Stimulated activated CD4-positive, alpha-beta T cell treated with anti-CD3 and anti-CD28 coated beads, Interleukin-12 subunit alpha, Interleukin-12 subunit beta, amount 100 ng/mL, for 24 hours (primary cell): ENCODE measurements around the gene EFCAB5.
"Not testable (repeated sequence)": the region's sequence is repeated elsewhere in the genome, so short reads cannot be mapped to it uniquely, and the experiment has no call there.

Source experiments
- DNase-seq, 2 experiments: peaks; one replicate each; pipeline ENCODE4 v3.0.0-alpha.2; 2020; ENCODE audit warnings: low read depth in 2 of 2

EFCAB5 gene

DNA sequence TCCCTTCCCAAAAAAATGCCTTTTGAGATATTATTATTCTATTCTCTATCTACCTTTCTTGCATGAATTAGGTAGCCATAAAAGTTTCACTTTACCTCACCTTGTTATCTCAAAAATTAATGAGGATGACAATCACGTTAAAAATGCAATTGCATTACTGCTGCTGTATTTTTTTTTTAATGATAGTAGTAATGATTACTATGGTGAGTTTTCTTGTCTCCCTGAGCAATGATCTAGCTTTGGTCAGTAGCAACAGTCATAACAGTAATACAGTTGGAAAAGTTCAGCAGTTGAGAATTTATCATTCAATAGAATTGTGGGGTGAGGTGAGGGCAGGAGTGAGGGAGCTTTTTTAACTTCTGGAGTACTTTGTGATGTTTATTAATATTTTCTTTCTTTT is at the start of gene EFCAB5:
TSS of gene EFCAB5 (plus strand) at position 301 of the 400 bp plus-strand sequence. CDS start 163 bp downstream, outside the sequence.
- no peak for DNase-seq

DNA sequence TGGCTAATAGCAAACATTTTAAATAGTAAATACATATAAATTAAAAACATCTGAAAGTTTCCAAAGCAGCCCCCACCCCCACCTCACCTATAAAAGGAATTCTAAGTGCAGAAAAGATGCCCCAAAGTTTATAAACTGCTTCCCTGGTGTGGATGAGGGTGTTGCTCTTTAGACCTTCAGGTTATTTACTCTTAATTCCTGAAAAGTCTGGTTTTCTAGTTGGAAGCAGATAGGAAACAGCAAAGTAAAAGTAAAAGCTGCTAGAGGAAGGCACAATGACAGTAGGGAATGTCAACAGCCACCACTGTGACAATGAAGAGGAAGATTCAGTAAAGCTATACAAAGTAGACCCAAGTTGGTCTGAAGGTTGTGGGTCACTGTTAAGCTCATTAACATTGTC is 49.2 kb upstream of the EFCAB5 start:
- no peak for DNase-seq

DNA sequence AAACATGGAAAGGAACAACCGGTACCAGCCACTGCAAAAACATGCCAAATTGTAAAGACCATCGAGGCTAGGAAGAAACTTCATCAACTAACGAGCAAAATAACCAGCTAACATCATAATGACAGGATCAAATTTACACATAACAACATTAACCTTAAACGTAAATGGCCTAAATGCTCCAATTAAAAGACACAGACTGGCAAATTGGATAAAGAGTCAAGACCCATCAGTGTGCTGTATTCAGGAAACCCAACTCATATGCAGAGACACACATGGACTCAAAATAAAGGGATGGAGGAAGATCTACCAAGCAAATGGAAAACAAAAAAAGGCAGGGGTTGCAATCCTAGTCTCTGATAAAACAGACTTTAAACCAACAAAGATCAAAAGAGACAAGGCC is 44.3 kb upstream of the EFCAB5 start:
- not testable (repeated sequence) for DNase-seq

DNA sequence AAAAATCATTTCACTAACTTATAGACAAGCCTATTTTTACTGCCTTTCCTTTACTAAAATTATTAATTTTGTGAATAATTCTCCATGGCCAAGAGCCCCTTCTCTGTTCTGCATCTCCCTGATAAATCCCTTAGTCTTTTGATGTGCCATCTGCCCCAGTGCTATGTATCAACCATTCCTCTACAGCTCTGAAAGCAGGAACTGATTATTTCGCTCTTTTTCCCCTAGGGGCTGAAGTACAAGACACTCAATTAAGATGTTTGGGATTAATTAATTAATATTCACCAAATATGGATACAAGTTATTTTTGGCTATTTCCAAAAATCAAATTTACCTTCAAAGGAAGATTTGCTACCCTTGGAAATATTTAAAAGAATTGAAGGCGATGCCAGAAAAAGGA is 38.0 kb upstream of the EFCAB5 start:
- DNase-seq = no peak

DNA sequence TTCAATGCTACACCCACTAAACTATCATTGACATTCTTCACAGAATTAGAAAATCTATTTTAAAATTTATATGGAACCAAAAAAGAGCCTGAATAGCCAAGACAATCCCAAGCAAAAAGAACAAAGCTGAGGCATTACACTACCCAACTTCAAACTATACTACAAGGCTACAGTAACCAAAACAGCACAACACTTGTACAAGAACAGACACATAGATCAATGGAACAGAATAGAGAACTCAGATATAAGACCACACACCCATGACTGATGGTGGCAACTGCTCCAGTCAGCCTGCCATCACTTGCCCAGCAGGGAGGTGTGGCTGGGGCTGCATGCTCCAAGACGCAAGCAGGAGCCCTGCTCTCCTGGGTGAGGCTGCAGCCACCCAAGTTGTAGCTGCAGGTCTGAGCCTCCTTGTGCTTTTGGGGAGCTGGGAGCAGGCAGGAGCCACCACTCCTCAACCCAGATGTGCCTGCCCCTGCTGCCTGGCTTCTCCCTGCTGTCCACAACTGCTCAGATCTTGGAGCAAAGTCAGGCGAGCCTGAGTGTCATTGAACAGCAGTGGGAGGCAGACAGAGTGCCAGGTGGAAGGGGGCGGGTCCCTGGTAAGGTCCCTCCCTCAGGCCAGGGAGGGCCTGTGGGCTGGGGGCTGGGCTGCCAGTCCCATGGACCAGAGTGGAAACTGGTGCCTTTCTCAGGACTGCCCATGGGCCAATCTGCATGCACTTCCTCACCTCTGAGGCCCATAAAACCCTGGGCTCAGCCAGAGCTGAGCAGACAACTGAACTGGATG is 36.2 kb upstream of the EFCAB5 start:
- DNase-seq = no peak

DNA sequence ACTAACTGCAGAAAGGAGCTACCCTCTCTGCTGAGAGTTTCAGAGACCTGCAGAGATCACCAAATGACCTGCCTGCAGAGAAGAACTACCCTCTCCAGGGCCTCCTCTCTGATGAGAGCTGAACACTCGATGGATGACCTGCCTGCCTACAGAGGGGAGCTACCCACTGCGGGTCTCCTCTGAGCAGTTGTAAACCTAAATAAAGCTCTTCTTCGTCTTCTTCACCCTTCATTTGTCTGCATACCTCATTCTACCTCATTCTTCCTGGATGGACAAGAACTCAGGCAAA is 35.6 kb upstream of the EFCAB5 start:
- DNase-seq = no peak

DNA sequence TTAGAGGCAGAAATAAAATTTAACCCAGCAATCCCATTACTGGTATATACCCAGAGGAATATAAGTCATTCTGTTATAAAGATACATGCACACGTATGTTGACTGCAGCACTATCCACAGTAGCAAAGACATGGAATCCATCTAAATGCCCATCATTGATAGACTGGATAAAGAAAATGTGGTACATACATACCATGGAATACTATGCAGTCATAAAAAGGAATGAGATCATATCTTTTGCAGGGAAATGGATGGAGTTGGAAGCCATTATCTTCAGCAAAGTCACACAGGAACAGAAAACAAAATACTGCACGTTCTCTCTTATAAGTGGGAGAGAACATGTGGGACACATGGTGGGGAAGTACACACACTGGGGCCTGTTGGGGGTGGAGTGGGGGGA is 34.5 kb upstream of the EFCAB5 start:
- no peak for DNase-seq

DNA sequence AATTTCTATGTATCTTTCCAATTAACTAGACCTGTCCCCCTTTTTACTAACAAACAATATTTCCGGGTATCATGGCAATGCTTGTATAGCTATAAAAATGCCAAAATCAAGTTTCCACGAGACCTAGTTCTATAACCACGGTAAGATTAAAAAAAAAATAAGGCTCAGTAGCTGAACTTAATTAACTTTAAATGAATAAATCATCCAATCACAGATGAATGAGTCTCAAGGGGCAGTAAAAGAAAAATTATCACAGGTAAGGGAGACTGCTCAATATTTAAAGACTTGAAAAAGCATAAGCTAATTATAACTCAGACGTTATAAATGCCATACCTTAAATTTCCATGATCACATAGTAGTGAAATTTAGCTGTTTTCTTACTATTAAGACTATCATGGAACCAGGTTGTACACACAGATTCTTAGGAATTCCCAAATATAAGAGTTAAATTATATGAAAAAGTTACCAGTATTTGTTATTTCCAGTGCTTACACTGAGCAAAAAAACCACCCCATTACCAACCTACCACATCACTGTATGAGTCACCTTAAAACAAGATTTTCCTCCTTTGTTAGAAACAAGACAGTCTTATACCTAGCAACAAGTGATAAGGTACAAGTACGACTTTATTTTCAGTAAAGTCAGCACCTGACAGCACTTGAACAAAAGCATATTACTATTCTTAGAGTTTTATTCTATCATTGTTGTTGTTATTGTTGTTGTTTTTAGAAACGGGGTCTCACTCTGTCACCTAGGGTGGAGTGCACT is 32.0 kb upstream of the EFCAB5 start:
- DNase-seq = no peak

DNA sequence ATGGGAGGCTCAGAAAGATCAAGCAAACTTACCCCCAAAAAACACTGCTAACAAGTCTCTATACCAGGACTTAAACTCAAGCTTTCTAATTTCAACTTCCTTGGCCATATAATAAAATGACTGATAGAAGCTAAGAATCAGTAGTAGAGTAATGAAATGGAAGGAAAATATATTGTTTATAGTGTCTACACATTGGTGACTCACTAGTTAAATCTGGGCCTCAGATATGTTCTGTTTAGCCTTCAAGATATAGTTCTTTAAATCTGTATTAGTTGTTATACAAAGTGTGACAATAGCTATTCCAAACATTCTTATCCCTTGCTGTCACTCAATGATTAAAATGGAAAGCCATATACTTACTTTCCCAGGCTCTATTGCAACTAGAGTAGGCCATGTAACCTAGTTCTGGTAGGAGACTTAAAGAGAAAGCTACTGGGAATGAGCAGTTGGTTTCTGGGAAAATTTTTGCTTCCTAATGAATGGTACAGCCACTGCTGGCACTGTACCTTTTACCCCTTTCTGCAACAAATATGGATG is 29.7 kb upstream of the EFCAB5 start:
- no peak for DNase-seq

DNA sequence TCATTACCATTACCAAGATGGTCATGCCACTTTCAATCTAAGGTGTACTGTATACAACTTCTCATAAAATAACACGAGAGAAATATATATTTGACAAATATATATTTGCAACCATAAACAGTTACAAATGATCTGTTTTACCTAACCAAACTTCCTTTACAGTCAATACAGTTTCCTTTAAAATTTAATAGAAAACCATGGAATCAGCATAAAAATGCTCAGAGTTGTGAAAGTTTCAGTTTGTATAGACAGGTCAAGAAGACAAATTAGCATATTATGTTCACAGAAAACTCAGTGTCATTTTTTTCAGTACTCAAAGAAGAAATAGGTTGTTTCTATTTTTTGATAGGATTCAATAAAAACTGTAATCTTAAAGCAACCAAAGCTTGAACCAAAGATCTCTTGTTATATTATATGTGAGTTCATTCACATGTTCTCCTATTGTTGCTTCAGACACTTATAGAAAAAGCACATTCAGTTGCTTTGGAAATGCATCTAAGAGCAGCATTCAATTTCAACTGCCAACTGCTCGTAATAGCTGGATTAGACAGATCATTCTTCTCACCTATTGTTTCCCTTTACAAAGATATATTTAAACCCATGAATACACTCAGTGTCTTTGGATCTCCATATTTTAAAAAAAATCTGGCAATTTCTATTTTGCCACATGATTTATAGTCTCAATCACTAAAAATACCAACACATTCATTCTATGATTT is 26.5 kb upstream of the EFCAB5 start:
- DNase-seq = no peak

DNA sequence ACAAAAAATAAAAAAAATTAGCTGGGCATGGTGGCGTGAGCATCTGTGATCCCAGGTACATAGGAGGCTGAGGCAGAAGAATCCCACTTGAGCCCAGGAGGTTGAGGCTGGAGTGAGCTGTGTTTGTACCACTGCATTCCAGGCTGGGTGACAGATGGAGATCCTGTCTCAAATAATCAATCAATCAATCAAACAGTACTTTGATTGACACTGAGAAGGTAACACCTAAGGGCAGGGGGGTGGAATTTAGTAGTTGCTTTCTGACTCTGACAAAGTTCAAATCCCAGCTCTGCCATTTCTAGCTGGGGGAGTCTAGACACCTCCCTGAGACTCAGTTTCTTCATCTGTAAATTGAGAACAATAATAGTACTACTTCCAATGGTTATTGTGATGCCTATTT is 23.4 kb upstream of the EFCAB5 start:
- DNase-seq = no peak

DNA sequence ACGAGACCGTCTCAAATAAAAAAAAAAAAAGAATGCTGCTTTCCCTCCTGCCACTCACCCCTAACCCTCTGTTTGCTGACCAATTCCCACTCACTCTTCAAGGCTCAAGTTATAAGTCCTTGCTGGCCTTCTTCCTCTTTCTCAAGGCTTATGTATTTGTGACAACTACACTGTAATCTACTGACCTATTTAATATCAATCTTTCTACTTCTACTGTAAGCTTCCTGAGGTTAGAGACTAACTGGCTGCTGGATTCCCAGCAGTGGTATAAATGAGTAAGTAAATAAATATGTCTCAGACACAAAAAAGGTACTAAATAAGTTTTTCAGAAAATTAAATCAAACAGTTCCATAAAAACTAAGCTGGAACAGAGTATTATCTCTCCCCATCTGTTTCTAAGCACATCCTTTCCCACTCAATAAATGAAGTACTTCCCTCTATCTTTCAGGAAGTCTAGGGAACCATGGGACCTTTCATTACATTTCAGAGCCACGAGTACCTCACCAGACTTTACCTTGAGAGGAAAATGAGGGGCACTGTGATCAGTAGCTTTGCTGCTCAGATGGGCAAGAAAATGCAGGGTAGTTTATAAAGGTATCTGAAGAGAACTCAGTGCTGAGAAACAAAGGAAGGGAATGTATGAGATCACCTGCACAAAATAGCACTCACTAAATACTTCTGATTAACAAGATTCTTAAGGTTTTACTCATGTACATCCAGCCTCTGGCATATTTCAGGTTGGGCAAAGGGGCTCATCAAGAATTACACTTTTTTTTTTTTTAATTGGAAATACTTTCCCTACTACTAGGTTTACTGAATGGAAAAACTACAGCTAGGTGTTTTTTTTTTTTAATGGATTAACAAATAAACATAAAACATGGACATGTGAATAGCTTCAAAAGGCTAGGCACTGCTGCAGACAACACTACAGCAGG is 22.2 kb upstream of the EFCAB5 start:
- no peak for DNase-seq

DNA sequence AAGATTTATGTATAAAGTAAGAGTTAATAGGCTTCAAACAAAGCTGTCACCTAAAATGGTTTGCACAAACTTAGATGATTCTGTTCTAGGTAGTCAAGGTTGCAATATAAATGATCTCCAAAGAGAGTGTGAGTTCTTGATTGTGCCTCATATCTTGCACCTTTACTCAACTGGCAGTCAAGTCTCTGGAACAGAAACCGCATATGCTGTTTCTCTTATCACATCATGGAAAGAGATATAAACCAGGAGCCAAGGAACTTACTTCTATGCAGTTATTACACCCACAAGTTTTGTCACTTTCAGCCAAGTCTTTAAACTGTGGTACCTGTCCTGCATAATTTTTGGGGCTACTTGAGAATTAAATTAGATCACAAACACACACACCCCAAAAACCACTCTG is 16.6 kb upstream of the EFCAB5 start:
- DNase-seq = no peak

DNA sequence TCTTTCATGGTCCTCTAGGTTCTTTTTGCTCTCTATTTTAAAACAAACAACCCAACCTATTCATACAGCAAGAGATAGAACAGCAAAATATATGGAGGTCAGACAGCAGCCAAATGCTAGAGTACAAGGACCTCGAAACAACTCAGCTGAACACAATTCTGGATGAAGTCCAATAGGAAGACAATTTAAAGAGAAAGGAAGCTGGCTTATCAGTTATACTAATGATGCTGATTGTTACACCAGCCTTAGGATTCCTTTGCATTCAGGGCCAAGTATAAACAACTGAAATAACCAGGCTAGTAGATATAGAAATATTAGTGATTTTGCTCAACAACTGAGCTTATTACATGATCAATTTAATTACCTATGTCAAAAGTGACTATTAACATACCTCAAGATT is 13.9 kb upstream of the EFCAB5 start:
- no peak for DNase-seq

DNA sequence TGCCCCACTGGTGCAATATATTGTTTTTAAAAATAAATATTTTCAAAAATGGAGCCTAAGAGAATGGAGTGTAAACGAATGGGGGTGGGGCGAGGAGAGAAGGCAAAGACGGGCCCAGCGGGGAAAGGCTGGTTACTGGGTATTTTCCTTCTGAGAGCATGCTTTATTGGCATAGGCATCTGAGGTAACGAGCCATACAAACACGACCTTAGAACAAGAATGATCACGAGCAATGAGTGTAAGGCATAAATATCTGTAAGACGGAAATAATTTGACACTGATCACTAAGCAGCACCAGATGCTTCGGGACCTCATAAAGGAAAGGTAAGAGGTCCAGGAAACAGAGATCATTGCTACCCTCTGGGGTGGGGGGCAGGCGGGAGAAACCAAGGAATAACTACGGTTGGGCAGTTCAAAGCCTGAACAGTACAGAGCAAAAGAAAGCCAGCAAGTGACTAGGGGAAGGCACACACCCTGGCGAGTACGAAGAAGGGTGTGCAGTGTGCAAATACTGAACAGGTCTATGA is 12.4 kb upstream of the EFCAB5 start:
- DNase-seq = no peak

DNA sequence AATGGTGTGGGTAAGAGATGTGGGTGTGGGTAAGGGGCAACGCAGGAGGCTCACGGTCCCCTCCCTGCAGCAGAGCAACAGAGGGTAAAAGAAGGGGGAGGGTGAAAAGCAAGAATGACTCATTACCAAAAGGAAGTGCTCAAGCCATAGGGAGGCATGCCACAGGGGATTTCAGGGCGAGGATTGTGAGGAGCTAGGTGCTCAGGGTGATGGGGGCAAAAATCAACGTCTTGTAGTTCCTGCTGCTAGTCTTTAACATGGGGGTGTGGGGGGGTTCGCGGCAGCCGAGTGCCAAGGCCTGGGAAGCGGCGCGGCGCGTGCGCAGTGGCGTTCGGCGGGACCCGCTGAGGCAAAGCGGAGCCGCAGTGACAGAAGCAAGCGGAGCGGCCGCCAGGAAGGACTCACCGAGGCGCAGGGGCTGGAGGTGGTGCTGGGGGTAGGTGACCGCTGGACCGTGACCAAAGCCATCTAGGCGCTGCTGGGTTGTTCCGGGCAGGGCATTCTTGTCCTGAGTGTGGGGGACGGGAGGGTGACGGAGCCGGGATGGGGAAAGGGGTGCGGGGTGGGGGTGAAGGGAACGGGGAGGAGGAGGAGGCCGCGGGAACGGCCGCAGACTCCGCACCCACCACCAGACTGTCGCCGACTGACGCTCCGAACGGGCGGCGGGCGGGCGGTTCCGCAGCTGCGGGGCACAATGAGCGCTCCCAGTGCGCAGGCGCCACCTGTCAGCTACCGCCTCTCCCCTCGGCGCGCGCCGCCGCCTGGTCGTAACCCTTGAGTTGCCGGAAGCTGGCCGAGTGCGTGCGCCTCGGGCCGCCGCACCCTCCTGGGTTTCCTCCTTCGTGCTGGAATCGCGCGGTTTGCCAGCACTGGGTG is 11.7 kb upstream of the EFCAB5 start, which contains the start of gene SSH2:
TSS of gene SSH2 (minus strand) at position 696 of the 876 bp plus-strand sequence. CDS start at position 468, 228 bp downstream.
- DNase-seq = peak; percentile 81 to 82

DNA sequence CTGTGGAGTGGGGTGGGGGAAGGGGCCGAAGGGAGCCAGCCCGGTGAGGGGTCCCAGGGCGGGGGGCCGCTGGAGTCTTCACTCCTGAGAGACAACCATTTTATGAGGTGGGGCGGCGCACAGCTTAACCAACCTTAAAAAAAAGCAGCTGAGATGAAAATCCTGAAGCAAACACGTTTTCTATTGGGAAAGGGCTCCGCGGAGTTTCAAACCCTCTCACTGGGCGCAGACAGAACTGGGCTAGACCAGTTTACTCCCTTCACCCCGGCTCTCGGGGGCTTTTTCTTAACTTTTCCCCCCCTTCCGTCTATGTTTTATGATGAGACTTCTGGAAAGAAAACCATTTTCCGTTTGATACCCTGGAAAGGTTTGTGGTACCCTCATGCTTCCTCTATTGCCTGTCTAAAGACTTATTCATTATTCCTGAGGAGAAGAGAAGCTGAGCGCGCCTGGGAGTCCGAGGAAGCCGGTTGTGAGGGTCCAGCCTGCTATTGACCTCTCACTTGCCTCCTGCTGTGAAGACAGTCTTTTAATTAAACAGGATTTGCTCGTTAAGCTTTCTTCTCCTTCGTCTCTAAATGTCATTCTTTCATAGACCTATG is 10.9 kb upstream of the EFCAB5 start:
- no peak for DNase-seq

DNA sequence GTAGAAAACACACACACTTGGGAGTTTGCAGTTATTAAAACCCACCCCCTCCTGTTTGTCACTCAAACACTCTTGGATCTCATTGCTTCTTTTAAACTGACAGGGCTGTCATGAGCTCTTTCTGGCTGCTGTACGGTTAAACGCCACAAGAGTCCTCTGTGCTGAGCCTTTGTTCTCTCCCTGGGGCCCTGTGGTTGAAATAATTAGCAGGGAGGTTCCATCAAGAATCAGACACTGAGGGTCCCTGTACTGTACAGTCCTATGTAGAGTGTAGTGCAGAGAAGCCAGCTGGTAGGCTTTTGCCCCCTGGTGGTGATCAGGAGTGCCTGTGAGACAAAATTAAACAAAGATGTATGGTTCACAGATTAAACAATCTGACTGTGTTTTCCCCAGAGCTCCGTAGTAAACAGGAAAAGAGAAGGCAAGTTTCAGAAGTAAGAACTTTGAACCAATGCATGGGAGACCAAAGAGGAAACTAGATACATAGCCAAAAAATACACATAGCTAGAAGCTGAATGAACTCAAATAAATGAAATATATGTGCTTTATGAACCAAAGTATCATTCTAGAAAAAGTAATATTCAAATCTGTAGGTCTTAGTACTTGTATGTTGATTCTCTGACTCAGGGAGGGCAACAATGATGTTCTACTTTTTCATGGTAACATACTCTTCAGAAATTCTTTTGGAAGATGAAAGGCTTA is 10.1 kb upstream of the EFCAB5 start:
- DNase-seq = peak; percentile 30 to 38

DNA sequence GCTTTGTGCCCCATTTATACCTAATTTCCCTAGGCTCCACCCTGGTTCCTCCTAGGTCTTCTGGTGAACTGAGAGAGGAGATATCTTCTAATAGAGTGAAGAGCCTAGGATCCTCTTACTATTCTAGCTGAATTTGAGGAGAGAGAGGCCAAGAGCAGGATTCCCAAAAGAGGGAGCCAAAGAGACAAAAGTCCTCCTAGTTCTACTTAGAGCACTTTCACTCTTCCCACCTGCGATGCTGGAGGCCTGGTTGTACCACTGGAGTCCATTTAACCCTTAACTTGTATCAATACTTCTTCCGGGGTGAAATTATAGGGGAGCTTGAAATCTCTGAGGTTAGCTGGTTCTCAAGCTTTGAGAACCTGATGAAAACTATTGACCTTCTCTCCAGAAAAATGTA is 8.1 kb upstream of the EFCAB5 start:
- no peak for DNase-seq
